HL-60/S4 (cell line): ENCODE results near the gene ZBTB21.

ENCODE experiments used
- in situ Hi-C: fragments of 300-500 bp; cut with MboI; formaldehyde crosslinking; loops from 2 replicates; pipeline ENCODE4 v1.14.3; 2022; ENCODE audit warnings: low sequenced_read_pairs

ZBTB21 gene

GRCh38 chr21:42021371-42022090 lies 11.4 kb upstream of the ZBTB21 start:
- in situ Hi-C loops = no loop called here

DNA sequence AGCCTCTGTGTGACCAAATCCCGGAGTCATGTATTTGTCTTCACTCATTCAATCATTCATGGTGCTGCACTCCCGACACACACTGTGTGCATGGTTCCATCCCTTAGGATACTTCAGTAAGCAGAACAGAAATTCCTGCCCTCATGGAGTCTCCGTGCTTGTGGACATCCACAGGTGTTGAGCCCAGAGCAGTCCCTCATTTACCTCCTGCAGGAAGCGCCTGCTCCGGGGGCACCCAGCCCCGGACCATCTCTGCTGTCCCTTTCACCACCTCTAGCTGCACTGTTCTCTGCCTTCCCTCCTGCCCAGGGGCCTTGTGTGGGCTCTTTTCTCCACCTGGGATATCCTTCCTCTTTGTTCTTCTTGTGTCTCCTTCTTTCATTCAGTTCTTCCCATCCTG lies 9.5 kb upstream of the ZBTB21 start:
- in situ Hi-C loops = no loop called here

GRCh38 chr21:42019101-42019605 lies 9.0 kb upstream of the ZBTB21 start:
- in situ Hi-C loops = no loop called here

GRCh38 chr21:42017022-42017421 lies 6.9 kb upstream of the ZBTB21 start:
- in situ Hi-C loops = no loop called here

GRCh38 chr21:42016364-42016985 lies 6.3 kb upstream of the ZBTB21 start:
- in situ Hi-C loops = no loop called here

GRCh38 chr21:42013931-42014330 lies 3.8 kb upstream of the ZBTB21 start:
- in situ Hi-C loops = no loop called here

- in situ Hi-C loops = no loop called here
Observed at GRCh38 chr21:42013376-42013775, 3.2 kb upstream of the ZBTB21 start.

- in situ Hi-C loops = no loop called here
Observed at GRCh38 chr21:42012763-42013329, 2.7 kb upstream of the ZBTB21 start.

DNA sequence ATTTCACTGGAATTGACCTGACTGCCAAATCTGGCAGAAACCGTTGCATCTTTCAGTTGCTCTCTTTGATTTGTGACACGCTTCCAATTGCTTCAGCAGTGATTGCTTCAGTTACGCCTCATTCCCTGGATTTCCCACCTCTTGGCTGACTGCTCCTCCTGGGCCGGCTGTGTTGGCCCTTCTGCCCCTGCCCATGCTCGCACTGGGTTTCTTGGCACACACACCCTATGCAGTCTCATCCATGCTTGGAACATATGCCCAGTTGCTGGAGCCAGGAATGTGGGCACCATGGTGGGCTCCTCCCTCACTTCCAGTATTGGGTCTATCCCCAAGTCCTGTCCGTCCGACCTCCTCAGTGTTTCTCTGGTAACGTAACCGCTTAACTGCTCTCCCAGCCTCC lies 2.2 kb upstream of the ZBTB21 start:
- in situ Hi-C loops = no loop called here

GRCh38 chr21:42010507-42011495 lies 641 bp upstream of the ZBTB21 start:
- in situ Hi-C loops = no loop called here

DNA sequence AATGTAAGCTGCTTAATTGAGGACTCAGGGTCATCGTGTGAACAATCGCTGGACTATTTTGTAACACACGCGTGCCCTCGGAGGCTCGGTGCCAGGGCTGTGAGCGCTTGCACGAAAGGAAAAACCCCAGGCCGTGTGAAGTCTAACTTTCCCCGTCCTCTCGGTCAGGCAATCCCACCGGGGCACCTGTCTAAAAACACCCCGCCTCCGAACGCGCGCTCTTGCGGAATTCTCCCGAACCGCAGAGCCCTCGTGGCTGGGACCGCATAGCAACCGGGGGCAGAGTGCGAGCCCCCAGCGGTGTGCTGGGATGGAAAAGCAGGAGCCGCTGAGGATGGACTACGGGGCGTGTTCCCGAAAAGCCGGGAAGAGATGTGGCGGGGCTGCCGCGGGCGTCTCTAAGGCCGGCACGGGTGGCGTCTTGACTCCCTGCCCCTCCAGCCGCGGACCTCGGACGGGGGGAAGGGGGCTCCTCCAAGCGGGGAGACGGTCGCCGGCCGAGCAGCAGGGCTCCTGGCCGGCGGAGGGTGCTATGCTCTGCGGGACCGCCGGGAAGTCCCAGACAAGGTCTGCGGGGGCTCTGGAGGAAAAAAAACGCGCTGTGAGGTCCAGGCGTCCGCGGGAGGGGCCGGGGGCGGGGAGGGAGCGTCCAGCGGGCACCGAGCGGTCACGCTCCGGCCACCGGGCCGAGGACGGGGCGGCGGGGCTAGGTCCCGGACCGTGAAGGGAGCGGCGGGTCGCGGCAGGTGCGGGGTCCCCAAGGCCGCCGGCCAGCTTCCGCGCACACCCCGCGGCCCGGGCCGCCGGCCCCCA lies 936 bp downstream of the ZBTB21 start:
- in situ Hi-C loops = no loop called here

DNA sequence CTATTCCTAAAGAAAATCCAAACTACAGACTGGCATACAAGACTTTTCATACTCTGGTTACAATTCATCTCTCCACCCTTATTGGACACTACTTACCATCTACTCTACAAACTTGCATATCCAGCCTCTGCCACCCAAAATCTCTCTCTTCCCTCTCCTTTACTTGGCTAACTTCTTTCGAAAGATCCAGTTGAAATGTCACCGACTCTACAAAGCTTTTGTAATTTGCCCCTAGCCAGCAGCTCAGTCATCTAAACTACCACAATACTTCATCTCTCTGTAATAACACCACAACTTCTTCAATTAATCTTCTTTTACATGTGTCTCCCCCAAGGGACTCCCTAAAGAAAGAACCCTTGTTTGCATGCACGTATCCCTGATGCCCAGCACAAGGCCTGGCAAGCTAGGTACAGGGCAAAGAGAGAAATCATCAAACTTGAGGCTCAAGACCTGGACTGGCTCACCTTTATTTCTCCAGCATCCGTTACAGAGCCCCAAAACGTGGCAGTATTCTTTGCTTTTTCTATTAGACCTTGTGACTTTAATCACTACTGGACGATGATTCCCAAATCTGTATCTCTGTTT lies 2.7 kb downstream of the ZBTB21 start:
- in situ Hi-C loops = no loop called here

GRCh38 chr21:42006765-42007164 lies 3.4 kb downstream of the ZBTB21 start:
- in situ Hi-C loops = no loop called here

- in situ Hi-C loops = no loop called here
Observed at GRCh38 chr21:42004406-42005199, 5.6 kb downstream of the ZBTB21 start.

DNA sequence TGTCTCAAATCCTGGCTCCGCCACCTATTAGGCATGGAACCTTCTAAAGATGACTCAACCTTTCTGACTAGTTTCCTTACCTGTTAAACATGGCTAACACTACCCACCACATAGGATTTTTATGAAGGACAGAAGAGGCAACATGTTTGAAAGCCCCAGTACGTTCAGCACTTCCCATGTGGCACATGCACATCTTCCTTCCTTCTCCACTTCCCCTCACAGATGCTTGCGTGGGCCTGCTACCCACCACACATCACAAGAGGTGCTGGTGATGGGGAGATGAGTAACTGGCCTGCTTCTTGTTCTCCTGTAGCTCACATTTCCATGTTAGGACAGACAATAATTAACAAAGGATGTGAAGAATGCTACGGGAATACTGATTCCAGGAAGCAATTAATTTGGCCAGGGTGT lies 7.1 kb downstream of the ZBTB21 start:
- in situ Hi-C loops = no loop called here

DNA sequence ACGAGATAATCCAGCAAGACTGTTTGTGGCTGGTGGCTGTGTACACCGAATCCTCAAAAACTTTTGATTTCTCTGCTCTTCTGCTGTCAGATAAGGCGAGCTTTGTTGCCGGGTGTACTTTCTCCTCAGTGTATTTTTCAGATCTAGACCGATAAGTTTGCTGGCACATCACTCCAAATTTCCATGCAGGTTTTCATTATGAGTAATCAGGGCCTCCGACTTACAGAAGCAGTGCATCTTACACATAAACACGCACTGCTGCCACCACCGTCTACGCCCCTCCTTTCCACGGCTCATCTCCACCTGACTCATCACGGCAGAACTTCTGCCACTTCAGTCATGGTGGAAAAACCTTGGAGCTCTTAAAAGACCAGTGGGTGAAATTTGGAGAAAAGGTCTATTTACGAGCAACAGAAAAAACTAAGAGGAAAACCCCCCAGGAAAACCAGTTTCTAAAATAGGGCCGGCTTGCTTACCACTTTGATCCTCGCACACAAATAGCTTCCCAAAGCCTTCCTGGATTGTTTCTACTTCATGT lies 7.7 kb downstream of the ZBTB21 start:
- in situ Hi-C loops = no loop called here

- in situ Hi-C loops = no loop called here
Observed at GRCh38 chr21:42001781-42002180, 8.4 kb downstream of the ZBTB21 start.

GRCh38 chr21:42000908-42001307 lies 9.3 kb downstream of the ZBTB21 start:
- in situ Hi-C loops = no loop called here

DNA sequence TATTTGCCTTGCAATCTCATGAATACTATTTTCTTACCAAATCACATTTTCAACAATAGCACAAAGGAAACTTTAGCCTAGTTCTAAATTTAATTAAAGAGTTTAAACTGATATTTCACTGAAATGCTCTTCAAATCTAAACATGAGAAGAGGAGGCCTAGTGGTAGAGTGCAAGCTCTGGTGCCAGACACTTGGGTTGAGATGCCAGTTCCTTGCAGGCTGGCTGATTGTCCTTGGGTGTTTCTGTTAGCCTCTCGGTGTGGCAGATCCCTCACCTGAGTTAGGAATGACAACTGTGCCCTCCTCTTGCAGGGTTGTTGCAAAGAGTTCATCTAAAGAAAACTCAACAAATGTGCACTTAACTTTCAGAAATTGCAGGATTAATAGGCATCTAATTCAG lies 12.5 kb downstream of the ZBTB21 start:
- in situ Hi-C loops = no loop called here
